Suprapubic skin (tissue), 4 donors: ENCODE results near the gene PTPRN2.

Experiments
- CTCF ChIP-seq, 2 donors: fragments of 200-600 bp in 1 of 2; fragments of 450-650 bp in 1 of 2; sonication (generic) in 1 of 2; IDR thresholded peaks; one replicate each; pipeline ENCODE4 v1.5.1; 2016 to 2019; ENCODE audit warnings: antibody characterized with exemption in 2 of 2, mild to moderate bottlenecking in 1 of 2, moderate library complexity in 1 of 2
- POLR2A ChIP-seq, 2 donors: fragments of 450-650 bp; IDR thresholded peaks; one replicate each; pipeline ENCODE4 v1.6.1; 2017; ENCODE audit warnings: antibody characterized with exemption in 2 of 2, mild to moderate bottlenecking in 2 of 2, moderate library complexity in 2 of 2
- POLR2AphosphoS5 ChIP-seq, 3 donors: sonication (generic); formaldehyde crosslinking; IDR thresholded peaks; one replicate each; pipeline ENCODE4 v1.6.1; 2017; ENCODE audit warnings: antibody characterized with exemption in 3 of 3

GRCh38 chr7:158581440-158582088 is 6.1 kb downstream of the PTPRN2 start:
- TF ChIP-seq CTCF (IDR thresholded peaks at IDR 0.05) (no peak), POLR2AphosphoS5 (IDR thresholded peaks at IDR 0.05) (no peak), POLR2A (IDR thresholded peaks at IDR 0.05) (no peak)
